SK-N-SH (cell line): ENCODE results near the gene ASXL2. TPM values are rescaled to one million over a fixed set of nuclear protein-coding genes. Genes with fewer than 3 reads are reported as not detected.

Experiments
- CTCF ChIA-PET: fragments of 300-600, 350-600 bp; formaldehyde crosslinking; extraction: SDS; loops from one replicate; lab custom pipeline; 2021; lab: Yijun Ruan, JAX
- POLR2A ChIA-PET: fragments of 350-600 bp; sonication (Branson Sonifier 250); formaldehyde crosslinking; extraction: SDS; loops from one replicate; lab custom pipeline; 2020; ENCODE audit warnings: antibody characterized with exemption, inconsistent platforms; lab: Yijun Ruan, JAX
- DNase-seq: peaks from one replicate; pipeline ENCODE4 v3.0.0; 2012
- H2AFZ ChIP-seq: fragments of 200-600 bp; sonication (generic); 2 replicates; pipeline ENCODE4 v1.8.1; 2016; ENCODE audit warnings: antibody characterized with exemption, mild to moderate bottlenecking, low read depth
- H3F3A ChIP-seq: fragments of 200-600 bp; sonication (generic); replicated peaks from 2 replicates; pipeline ENCODE3; 2016; ENCODE audit warnings: antibody characterized with exemption, mild to moderate bottlenecking; ENCODE audit not compliant: insufficient read depth
- H3K27ac ChIP-seq, 2 experiments: fragments of 200-500 bp in 1 of 2; fragments of 200-600 bp in 1 of 2; sonication (Bioruptor generic) in 1 of 2; sonication (generic), shearing (Covaris generic) in 1 of 2; 2 replicates each; pipeline versions ENCODE4 v1.5.1 to v1.6.1; 2014 to 2016; ENCODE audit warnings: low read depth in 2 of 2, inconsistent platforms in 1 of 2, low read length in 1 of 2, mild to moderate bottlenecking in 1 of 2, mixed read lengths in 1 of 2
- H3K27me3 ChIP-seq: fragments of 200-600 bp; sonication (generic), shearing (Covaris generic); 2 replicates; pipeline ENCODE4 v1.6.1; 2016; ENCODE audit warnings: mixed run types; ENCODE audit not compliant: insufficient read depth
- H3K36me3 ChIP-seq, 2 experiments: fragments of 200-500 bp in 1 of 2; fragments of 200-600 bp in 1 of 2; sonication (Bioruptor generic) in 1 of 2; sonication (generic) in 1 of 2; replicated peaks in 1 of 2; 2 replicates each; pipeline versions ENCODE3 to v1.5.1; 2014 to 2016; ENCODE audit warnings: low read length in 1 of 2, mild to moderate bottlenecking in 1 of 2; ENCODE audit not compliant: insufficient read depth in 2 of 2, control insufficient read depth in 1 of 2
- H3K4me1 ChIP-seq, 2 experiments: fragments of 200-500 bp in 1 of 2; fragments of 200-600 bp in 1 of 2; sonication (Bioruptor generic) in 1 of 2; sonication (generic), shearing (Covaris generic) in 1 of 2; 2 replicates each; pipeline versions ENCODE4 v1.5.1 to v1.6.1; 2014 to 2016; ENCODE audit warnings: low read depth in 1 of 2, low read length in 1 of 2, mixed run types in 1 of 2; ENCODE audit not compliant: insufficient read depth in 2 of 2, control insufficient read depth in 1 of 2
- H3K4me2 ChIP-seq: fragments of 200-600 bp; sonication (generic), shearing (Covaris generic); 2 replicates; pipeline ENCODE4 v1.6.1; 2017; ENCODE audit warnings: mixed run types
- H3K4me3 ChIP-seq, 2 experiments: fragments of 200-500 bp in 1 of 2; fragments of 200-600 bp in 1 of 2; sonication (Bioruptor generic) in 1 of 2; sonication (generic), shearing (Covaris generic) in 1 of 2; 2 replicates each; pipeline versions ENCODE4 v1.5.1 to v1.8.1; 2014 to 2016; ENCODE audit warnings: low read depth in 2 of 2, inconsistent platforms in 1 of 2, low read length in 1 of 2, mild to moderate bottlenecking in 1 of 2, mixed read lengths in 1 of 2, moderate library complexity in 1 of 2
- H3K79me2 ChIP-seq: fragments of 200-600 bp; sonication (generic); 2 replicates; pipeline ENCODE4 v1.8.1; 2017; ENCODE audit warnings: mild to moderate bottlenecking; ENCODE audit not compliant: insufficient read depth
- H3K9ac ChIP-seq: fragments of 200-600 bp; sonication (generic); 2 replicates; pipeline ENCODE4 v1.6.1; 2017; ENCODE audit warnings: mixed run types
- H3K9me2 ChIP-seq: fragments of 200-600 bp; sonication (generic); 2 replicates; pipeline ENCODE4 v1.6.1; 2017; ENCODE audit warnings: mixed run types
- H3K9me3 ChIP-seq: fragments of 200-600 bp; sonication (generic); 2 replicates; pipeline ENCODE4 v1.6.1; 2017; ENCODE audit warnings: mixed run types, mild to moderate bottlenecking, moderate library complexity
- H4K20me1 ChIP-seq: fragments of 200-600 bp; sonication (generic); 2 replicates; pipeline ENCODE4 v1.6.1; 2017; ENCODE audit warnings: mild to moderate bottlenecking, mixed run types; ENCODE audit not compliant: insufficient read depth
- CHD2 ChIP-seq: fragments of 150-350 bp; IDR thresholded peaks from 2 replicates; pipeline ENCODE4 v1.6.1; 2018; ENCODE audit warnings: low read length; ENCODE audit not compliant: partially characterized antibody
- ELF1 ChIP-seq: IDR thresholded peaks from 2 replicates; pipeline ENCODE4 v1.4.0; 2012
- FOSL2 ChIP-seq: IDR thresholded peaks from 2 replicates; pipeline ENCODE4 v1.4.0; 2012; ENCODE audit warnings: low read depth, mild to moderate bottlenecking, moderate library complexity, borderline replicate concordance
- GABPA ChIP-seq: IDR thresholded peaks from 2 replicates; pipeline ENCODE4 v1.4.0; 2012; ENCODE audit warnings: low read depth, mild to moderate bottlenecking
- NRF1 ChIP-seq: IDR thresholded peaks from 2 replicates; pipeline ENCODE4 v1.6.1; 2012; ENCODE audit warnings: low read depth, mild to moderate bottlenecking, low read length
- RAD21 ChIP-seq: IDR thresholded peaks from 2 replicates; pipeline ENCODE4 v1.6.1; 2012; ENCODE audit warnings: mild to moderate bottlenecking, low read length
- REST ChIP-seq: IDR thresholded peaks from 2 replicates; pipeline ENCODE4 v1.6.1; 2012; ENCODE audit warnings: mild to moderate bottlenecking, low read depth, low read length, moderate library complexity
- SIN3A ChIP-seq: IDR thresholded peaks from 2 replicates; pipeline ENCODE4 v1.6.1; 2012; ENCODE audit warnings: low read depth, mild to moderate bottlenecking, low read length, moderate library complexity, borderline replicate concordance
- SMC3 ChIP-seq: IDR thresholded peaks from 2 replicates; pipeline ENCODE4 v1.6.1; 2012; ENCODE audit warnings: low read depth, low read length, improper control_type of control experiment
- TCF12 ChIP-seq: IDR thresholded peaks from 2 replicates; pipeline ENCODE4 v1.4.0; 2012
- WGBS: methylation state at CpG from one replicate; pipeline ENCODE4 v1.1.6; 2017; ENCODE audit warnings: low lambda C conversion rate; 5-methylcytosine and 5-hydroxymethylcytosine counted together
- polyA plus RNA-seq, 3 experiments: library from polyadenylated mRNA; depleted of rRNA; stranded (reverse); fragments of >200 nt; gene quantifications; 2 replicates each; pipeline ENCODE4 v1.2.3, GENCODE V29; 2012
- TF ChIP-seq, protein P1 (sequence below): fragments of 200-600 bp; sonication (generic); IDR thresholded peaks from 2 replicates; pipeline ENCODE4 v1.6.1; 2017; ENCODE audit warnings: antibody characterized with exemption, mild to moderate bottlenecking, moderate library complexity
- TF ChIP-seq, protein P2 (sequence below): IDR thresholded peaks from 2 replicates; pipeline ENCODE4 v1.4.0; 2012; ENCODE audit warnings: low read depth, borderline replicate concordance
- TF ChIP-seq, protein P3 (sequence below): IDR thresholded peaks from 2 replicates; pipeline ENCODE4; 2012

ASXL2 gene
- polyA plus RNA-seq, 1 of the 3 experiments (the other 2 are of a cell fraction), result 4.8 TPM

- ChIA-PET POLR2A (no interaction called here), CTCF (interaction anchor here (1.5 kb wide), 1 partner anchor 116 kb away, joined by 3 read pairs; no protein-coding TSS in a partner anchor)
- Histone ChIP-seq H3K9me2 (no peaks in the 10 kb centered on the region), H3K4me2 (no peak overlapping the region), H3K27me3 (no peaks in the 10 kb centered on the region), H4K20me1 (no peaks in the 10 kb centered on the region), H3K4me1 (peaks cover 0 to 5% of the 10 kb centered on the region in 2 experiments; a peak in 2 of 4 replicates), H3K4me3 (no peak overlapping the region)
- 19% methylated on average over 1 of the region's 1 CpG for WGBS
- DNase-seq, result peak; percentile 23
- TF ChIP-seq TCF12, result peak; percentile 18; the same call in 1 of the 2 replicates
- TF ChIP-seq, protein P1, sequence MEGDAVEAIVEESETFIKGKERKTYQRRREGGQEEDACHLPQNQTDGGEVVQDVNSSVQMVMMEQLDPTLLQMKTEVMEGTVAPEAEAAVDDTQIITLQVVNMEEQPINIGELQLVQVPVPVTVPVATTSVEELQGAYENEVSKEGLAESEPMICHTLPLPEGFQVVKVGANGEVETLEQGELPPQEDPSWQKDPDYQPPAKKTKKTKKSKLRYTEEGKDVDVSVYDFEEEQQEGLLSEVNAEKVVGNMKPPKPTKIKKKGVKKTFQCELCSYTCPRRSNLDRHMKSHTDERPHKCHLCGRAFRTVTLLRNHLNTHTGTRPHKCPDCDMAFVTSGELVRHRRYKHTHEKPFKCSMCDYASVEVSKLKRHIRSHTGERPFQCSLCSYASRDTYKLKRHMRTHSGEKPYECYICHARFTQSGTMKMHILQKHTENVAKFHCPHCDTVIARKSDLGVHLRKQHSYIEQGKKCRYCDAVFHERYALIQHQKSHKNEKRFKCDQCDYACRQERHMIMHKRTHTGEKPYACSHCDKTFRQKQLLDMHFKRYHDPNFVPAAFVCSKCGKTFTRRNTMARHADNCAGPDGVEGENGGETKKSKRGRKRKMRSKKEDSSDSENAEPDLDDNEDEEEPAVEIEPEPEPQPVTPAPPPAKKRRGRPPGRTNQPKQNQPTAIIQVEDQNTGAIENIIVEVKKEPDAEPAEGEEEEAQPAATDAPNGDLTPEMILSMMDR, result no peak
- no peak for TF ChIP-seq CHD2
- no peak for TF ChIP-seq NRF1
- TF ChIP-seq, all 33 proteins: peak for 1
- Histone ChIP-seq H3K27ac (peak overlapping the region in 1 of 2 experiments; percentile 51; a peak in 2 of 4 replicates), H2AFZ (no peak overlapping the region), H3F3A (no peaks in the 10 kb centered on the region), H3K9ac (no peak overlapping the region), H3K9me3 (no peaks in the 10 kb centered on the region), H3K36me3 (peaks cover 26 to 44% of the 10 kb centered on the region in 2 experiments), H3K79me2 (peaks cover 12% of the 10 kb centered on the region; the same call in 1 of the 2 replicates)
These were observed 71.3 kb downstream of the ASXL2 start for GRCh38 chr2:25806941-25807340.

- POLR2A ChIA-PET, result no interaction called here
- DNase-seq, result no peak
- TF ChIP-seq SMC3, result no peak
- TF ChIP-seq ELF1, result no peak
These were observed 72.3 kb downstream of the ASXL2 start for GRCh38 chr2:25805987-25806386.

DNA sequence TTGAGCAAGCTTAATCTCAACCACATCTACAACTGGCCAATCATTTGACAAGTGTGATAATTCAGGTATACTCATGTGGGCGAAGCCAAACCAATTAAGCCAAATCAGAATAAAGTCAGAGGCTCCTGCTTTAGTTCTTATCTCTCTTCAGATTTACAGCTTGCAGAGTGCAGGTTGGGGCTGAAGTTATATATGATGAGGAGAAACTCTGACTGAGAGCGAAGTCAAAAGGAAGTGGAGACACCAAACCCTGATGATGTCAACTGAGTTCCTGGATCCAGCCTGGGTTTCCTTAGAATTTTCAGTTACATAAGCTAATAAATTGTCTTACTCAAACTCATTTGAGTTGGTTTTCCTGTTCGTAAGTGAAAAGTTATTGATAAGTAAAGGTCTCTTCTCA is 73.9 kb downstream of the ASXL2 start:
- Histone ChIP-seq H3K27me3 (no peaks in the 10 kb centered on the region), H3K4me1 (peaks cover 0 to 5% of the 10 kb centered on the region in 2 experiments; a peak in 2 of 4 replicates), H2AFZ (no peak overlapping the region), H4K20me1 (no peaks in the 10 kb centered on the region), H3K4me2 (no peak overlapping the region), H3K36me3 (peaks cover 31 to 51% of the 10 kb centered on the region in 2 experiments), H3F3A (no peaks in the 10 kb centered on the region), H3K27ac (no peak overlapping the region), H3K79me2 (peaks cover 4% of the 10 kb centered on the region; the same call in 1 of the 2 replicates), H3K9me2 (no peaks in the 10 kb centered on the region), H3K4me3 (no peak overlapping the region), H3K9ac (no peak overlapping the region), H3K9me3 (no peaks in the 10 kb centered on the region)
- TF ChIP-seq RAD21, result no peak
- TF ChIP-seq FOSL2, result no peak
- no peak for TF ChIP-seq REST
- TF ChIP-seq, protein P2, sequence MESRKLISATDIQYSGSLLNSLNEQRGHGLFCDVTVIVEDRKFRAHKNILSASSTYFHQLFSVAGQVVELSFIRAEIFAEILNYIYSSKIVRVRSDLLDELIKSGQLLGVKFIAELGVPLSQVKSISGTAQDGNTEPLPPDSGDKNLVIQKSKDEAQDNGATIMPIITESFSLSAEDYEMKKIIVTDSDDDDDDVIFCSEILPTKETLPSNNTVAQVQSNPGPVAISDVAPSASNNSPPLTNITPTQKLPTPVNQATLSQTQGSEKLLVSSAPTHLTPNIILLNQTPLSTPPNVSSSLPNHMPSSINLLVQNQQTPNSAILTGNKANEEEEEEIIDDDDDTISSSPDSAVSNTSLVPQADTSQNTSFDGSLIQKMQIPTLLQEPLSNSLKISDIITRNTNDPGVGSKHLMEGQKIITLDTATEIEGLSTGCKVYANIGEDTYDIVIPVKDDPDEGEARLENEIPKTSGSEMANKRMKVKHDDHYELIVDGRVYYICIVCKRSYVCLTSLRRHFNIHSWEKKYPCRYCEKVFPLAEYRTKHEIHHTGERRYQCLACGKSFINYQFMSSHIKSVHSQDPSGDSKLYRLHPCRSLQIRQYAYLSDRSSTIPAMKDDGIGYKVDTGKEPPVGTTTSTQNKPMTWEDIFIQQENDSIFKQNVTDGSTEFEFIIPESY, result no peak
- TF ChIP-seq SIN3A, result no peak
- TF ChIP-seq, protein P3, sequence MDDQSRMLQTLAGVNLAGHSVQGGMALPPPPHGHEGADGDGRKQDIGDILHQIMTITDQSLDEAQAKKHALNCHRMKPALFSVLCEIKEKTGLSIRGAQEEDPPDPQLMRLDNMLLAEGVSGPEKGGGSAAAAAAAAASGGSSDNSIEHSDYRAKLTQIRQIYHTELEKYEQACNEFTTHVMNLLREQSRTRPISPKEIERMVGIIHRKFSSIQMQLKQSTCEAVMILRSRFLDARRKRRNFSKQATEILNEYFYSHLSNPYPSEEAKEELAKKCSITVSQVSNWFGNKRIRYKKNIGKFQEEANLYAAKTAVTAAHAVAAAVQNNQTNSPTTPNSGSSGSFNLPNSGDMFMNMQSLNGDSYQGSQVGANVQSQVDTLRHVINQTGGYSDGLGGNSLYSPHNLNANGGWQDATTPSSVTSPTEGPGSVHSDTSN, result no peak
- TF ChIP-seq GABPA, result no peak
- 95% methylated on average over 3 of the region's 3 CpGs for WGBS
- CTCF ChIA-PET, result interaction anchor here (0.6 to 1.7 kb wide), 5 partner anchors 9 to 527 kb away, joined by 3 to 4 read pairs (median 3); no protein-coding TSS in a partner anchor
- POLR2A ChIA-PET, result no interaction called here
- DNase-seq, result no peak

More at GRCh38 chr2:25805987-25806386, 72.3 kb downstream of the ASXL2 start:
- Histone ChIP-seq H3K79me2 (peaks cover 9% of the 10 kb centered on the region; the same call in 1 of the 2 replicates), H3K9me2 (no peaks in the 10 kb centered on the region), H3K27ac (no peak overlapping the region), H3K9me3 (no peaks in the 10 kb centered on the region), H4K20me1 (no peaks in the 10 kb centered on the region), H3K27me3 (no peaks in the 10 kb centered on the region), H2AFZ (no peak overlapping the region), H3K4me3 (no peak overlapping the region), H3K4me1 (peaks cover 0 to 5% of the 10 kb centered on the region in 2 experiments; a peak in 2 of 4 replicates), H3F3A (no peaks in the 10 kb centered on the region), H3K9ac (no peak overlapping the region), H3K36me3 (peaks cover 27 to 48% of the 10 kb centered on the region in 2 experiments), H3K4me2 (no peak overlapping the region)
- WGBS, result 94% methylated on average over 2 of the region's 2 CpGs
- CTCF ChIA-PET, result interaction anchor here (1.0 to 1.5 kb wide), 2 partner anchors 25 to 115 kb away, joined by 3 read pairs; no protein-coding TSS in a partner anchor
